Activated naive CD8-positive, alpha-beta T cell treated with anti-CD3 and anti-CD28 coated beads, Interleukin-2, amount 50 U/mL, for 24 hours (primary cell): ENCODE measurements around the gene PSMC3.

Source experiments
- ATAC-seq: fragments of 150-1000 bp; cut with Tn5 transposase; one replicate; pipeline ENCODE4 v1.10.0; 2021
- DNase-seq: peaks from one replicate; pipeline ENCODE4 v3.0.0; 2021
- H3K27ac Mint-ChIP-seq: one replicate; pipeline ENCODE4 v1.8.0; 2021; ENCODE audit warnings: mild to moderate bottlenecking, mixed read lengths
- H3K27me3 Mint-ChIP-seq: one replicate; pipeline ENCODE4 v1.8.0; 2021; ENCODE audit warnings: mixed read lengths
- H3K36me3 Mint-ChIP-seq: one replicate; pipeline ENCODE4 v1.8.0; 2021; ENCODE audit warnings: low read depth, mixed read lengths
- H3K4me1 Mint-ChIP-seq: one replicate; pipeline ENCODE4 v1.8.0; 2021; ENCODE audit warnings: mixed read lengths
- H3K4me3 Mint-ChIP-seq: one replicate; pipeline ENCODE4 v1.8.0; 2021; ENCODE audit warnings: mild to moderate bottlenecking, moderate library complexity, mixed read lengths
- H3K9me3 Mint-ChIP-seq: one replicate; pipeline ENCODE4 v1.8.0; 2021; ENCODE audit warnings: mixed read lengths

Gene PSMC3

DNA sequence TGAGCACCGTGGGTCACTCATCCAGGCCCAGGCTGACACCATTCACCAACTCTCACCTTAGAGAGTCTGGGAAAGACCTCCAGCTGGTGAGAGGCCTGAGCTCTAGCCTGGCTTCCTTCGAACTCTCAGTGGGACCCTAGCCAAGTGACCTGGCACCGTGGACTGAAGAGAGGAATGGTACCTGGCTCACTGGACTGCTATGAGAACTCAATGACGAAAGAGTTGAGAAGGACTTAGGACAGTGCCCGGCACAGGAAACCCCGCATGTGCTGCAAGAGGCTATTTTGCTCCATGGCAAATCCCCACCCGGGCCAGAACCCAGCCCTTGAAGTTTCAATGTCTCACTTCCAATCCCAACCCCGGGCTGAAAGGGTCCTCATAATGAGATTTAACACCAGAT, 23.3 kb upstream of the PSMC3 start:
- Mint-ChIP-seq H3K4me1 (peaks cover 4% of the 10 kb centered on the region), H3K9me3 (no peaks in the 10 kb centered on the region), H3K27me3 (no peaks in the 10 kb centered on the region), H3K27ac (no peak overlapping the region), H3K36me3 (no peaks in the 10 kb centered on the region), H3K4me3 (no peak overlapping the region)
- no peak for DNase-seq
- ATAC-seq = no peak

- no peaks in the 10 kb centered on the region for H3K9me3 Mint-ChIP-seq
- no peaks in the 10 kb centered on the region for H3K36me3 Mint-ChIP-seq
- no peaks in the 10 kb centered on the region for H3K4me1 Mint-ChIP-seq
- H3K4me3 Mint-ChIP-seq = no peak within 1 kb of the TSS
- H3K27me3 Mint-ChIP-seq = no peaks in the 10 kb centered on the region
- ATAC-seq = no peak
- no peak for DNase-seq
- no peak within 1 kb of the TSS for H3K27ac Mint-ChIP-seq
Measured at GRCh38 chr11:47448566-47449427, 22.6 kb upstream of the PSMC3 start, which contains the start of gene RAPSN. TSS of gene RAPSN (minus strand) at chr11:47449136. CDS start at chr11:47448964, 172 bp downstream.

DNA sequence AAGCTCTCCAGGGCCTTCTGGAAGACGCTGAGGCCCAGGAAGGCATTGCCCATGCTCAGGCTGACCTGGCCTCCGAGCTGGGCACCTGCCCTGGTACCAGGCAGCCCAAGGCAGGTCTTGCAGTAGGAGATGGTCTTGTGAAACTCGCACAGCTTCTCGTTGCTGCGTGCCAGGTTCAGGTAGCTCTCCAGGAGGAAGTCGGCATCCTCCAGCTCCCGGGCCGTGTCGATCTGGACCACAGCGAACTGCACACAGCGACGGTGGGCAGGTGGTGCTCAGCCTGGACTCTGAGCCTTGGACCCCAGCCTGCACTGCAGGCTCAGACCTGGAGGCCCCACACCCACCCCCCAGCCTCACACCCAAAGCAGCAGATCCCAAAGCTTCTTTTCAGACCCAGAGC, 21.7 kb upstream of the PSMC3 start:
- ATAC-seq = no peak
- H3K4me3 Mint-ChIP-seq = no peak overlapping the region

GRCh38 chr11:47446833-47447232, 20.6 kb upstream of the PSMC3 start:
- no peaks in the 10 kb centered on the region for H3K9me3 Mint-ChIP-seq
- H3K27ac Mint-ChIP-seq = no peak overlapping the region
- ATAC-seq (no peak), DNase-seq (no peak)
- H3K4me3 Mint-ChIP-seq = no peak overlapping the region
- no peaks in the 10 kb centered on the region for H3K36me3 Mint-ChIP-seq
- no peaks in the 10 kb centered on the region for H3K4me1 Mint-ChIP-seq
- H3K27me3 Mint-ChIP-seq = no peaks in the 10 kb centered on the region

More for the DNA sequence above, 21.7 kb upstream of the PSMC3 start:
- Mint-ChIP-seq H3K36me3 (no peaks in the 10 kb centered on the region), H3K27ac (no peak overlapping the region), H3K27me3 (no peaks in the 10 kb centered on the region), H3K9me3 (no peaks in the 10 kb centered on the region), H3K4me1 (no peaks in the 10 kb centered on the region)
- DNase-seq = no peak

DNA sequence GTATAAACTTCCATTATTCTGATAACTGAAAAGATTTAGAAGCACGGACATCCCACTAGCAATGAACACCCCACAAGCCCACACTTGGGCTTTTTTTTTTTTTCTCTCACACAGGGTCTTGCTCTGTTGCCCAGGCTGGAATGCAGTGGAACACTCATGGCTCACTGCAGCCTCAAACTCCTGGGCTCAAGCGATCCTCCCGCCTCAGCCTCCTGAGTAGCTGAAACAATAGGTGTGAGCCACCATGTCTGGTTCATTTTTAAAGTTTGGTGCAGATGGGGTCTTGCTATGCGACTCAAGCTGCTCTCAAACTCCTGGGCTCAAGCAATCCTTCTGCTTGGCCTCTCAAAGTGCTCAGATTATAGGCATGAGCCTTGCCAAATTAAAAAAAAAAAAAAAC, 19.6 kb upstream of the PSMC3 start:
- Mint-ChIP-seq H3K9me3 (no peaks in the 10 kb centered on the region), H3K4me1 (no peaks in the 10 kb centered on the region), H3K4me3 (no peak overlapping the region), H3K27me3 (no peaks in the 10 kb centered on the region), H3K36me3 (no peaks in the 10 kb centered on the region), H3K27ac (no peak overlapping the region)
- DNase-seq (no peak), ATAC-seq (no peak)

DNA sequence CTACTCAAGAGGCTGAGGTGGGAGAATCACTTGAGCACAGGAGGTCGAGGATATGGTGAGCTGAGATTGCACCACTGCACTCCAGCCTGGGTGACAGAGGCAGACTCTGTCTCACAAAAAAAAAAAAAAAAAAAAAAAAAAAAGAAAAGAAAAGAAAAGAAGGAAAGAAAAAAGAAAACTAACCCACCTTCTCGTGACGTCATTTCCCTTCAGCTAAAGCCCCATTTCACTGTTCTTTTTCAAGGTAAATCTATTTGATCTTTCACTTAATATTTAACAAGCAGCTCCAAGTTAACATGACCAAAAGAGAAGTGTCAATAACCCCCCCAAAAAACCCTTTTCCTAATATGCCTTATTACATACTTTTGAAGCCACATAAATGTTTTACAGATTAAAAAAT, 17.6 kb upstream of the PSMC3 start:
- no peaks in the 10 kb centered on the region for H3K27me3 Mint-ChIP-seq
- no peaks in the 10 kb centered on the region for H3K9me3 Mint-ChIP-seq
- H3K27ac Mint-ChIP-seq = no peak overlapping the region
- DNase-seq (no peak), ATAC-seq (no peak)
- no peak overlapping the region for H3K4me3 Mint-ChIP-seq
- H3K4me1 Mint-ChIP-seq = no peaks in the 10 kb centered on the region
- no peaks in the 10 kb centered on the region for H3K36me3 Mint-ChIP-seq

GRCh38 chr11:47443028-47443700, 16.9 kb upstream of the PSMC3 start:
- H3K27me3 Mint-ChIP-seq = no peaks in the 10 kb centered on the region
- no peaks in the 10 kb centered on the region for H3K9me3 Mint-ChIP-seq
- H3K4me3 Mint-ChIP-seq = no peak overlapping the region

DNA sequence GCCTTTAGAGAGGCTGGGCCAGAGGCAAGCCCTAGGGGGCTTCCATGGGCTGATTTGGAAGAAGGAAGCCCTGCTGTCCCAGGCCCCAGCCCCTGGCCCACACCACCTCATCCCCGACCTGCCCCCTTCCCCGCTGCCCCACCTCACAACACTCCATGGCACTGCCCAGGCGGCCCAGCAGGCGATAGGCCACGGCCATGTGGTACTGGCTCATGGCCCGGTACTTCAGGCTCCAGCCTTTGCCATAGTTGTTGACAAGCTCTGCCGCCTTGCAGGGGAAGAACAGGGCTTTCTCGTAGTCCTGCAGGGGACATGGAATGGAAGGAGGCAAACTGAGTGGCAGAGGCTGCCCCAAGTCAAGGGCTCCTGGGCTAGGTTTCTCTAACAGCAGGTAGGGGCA, 16.3 kb upstream of the PSMC3 start:
- Mint-ChIP-seq H3K4me1 (no peaks in the 10 kb centered on the region), H3K27me3 (no peaks in the 10 kb centered on the region), H3K27ac (no peak overlapping the region), H3K9me3 (no peaks in the 10 kb centered on the region), H3K36me3 (no peaks in the 10 kb centered on the region), H3K4me3 (no peak overlapping the region)
- ATAC-seq (no peak), DNase-seq (no peak)

More at GRCh38 chr11:47443028-47443700, 16.9 kb upstream of the PSMC3 start:
- H3K36me3 Mint-ChIP-seq = no peaks in the 10 kb centered on the region
- H3K4me1 Mint-ChIP-seq = no peaks in the 10 kb centered on the region
- H3K27ac Mint-ChIP-seq = no peak overlapping the region
- no peak for DNase-seq
- ATAC-seq = no peak

DNA sequence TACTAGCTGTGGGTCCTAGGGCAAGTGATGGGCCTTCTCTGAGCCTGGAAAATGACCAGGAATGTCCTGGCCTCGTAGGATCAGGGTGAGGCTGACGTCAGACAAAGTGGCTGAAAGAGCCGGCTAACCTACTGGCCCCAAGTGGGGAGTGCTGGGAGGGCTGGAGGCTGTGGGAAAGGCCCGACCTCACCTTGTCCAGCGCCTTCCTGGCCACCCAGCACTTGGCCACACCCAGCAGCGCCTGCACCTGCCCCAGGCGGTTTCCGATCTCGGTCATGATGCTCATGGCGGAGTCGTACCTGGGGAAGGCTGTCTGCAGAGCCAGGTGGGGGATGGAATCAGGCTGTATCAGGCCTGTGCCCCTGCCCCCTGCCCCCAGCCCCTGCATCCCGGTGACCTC, 15.2 kb upstream of the PSMC3 start:
- H3K4me1 Mint-ChIP-seq = no peaks in the 10 kb centered on the region
- no peaks in the 10 kb centered on the region for H3K36me3 Mint-ChIP-seq
- DNase-seq (no peak), ATAC-seq (no peak)
- no peaks in the 10 kb centered on the region for H3K9me3 Mint-ChIP-seq
- no peaks in the 10 kb centered on the region for H3K27me3 Mint-ChIP-seq
- H3K4me3 Mint-ChIP-seq = no peak overlapping the region
- H3K27ac Mint-ChIP-seq = no peak overlapping the region

DNA sequence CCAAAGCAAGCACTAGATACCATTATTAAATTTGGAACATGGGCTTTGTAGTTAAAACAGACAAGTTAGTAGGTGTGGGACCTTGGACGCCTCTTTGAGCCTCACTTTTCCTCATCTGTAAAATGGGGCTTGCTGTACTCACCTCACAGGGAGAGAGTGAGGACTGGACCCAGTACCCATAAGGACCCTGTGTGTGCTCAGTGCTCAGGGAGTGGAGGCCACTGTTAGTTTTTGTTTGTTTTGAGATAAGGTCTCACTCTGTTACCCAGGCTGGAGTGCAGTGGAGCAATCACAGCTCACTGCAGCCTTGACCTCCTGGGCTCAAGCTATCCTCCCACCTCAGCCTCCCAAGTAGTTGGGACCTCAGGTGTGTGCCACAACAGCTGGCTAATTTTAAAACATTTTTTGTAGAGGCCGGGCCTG, 13.8 kb upstream of the PSMC3 start:
- no peak overlapping the region for H3K4me3 Mint-ChIP-seq
- no peak for DNase-seq
- no peaks in the 10 kb centered on the region for H3K36me3 Mint-ChIP-seq

DNA sequence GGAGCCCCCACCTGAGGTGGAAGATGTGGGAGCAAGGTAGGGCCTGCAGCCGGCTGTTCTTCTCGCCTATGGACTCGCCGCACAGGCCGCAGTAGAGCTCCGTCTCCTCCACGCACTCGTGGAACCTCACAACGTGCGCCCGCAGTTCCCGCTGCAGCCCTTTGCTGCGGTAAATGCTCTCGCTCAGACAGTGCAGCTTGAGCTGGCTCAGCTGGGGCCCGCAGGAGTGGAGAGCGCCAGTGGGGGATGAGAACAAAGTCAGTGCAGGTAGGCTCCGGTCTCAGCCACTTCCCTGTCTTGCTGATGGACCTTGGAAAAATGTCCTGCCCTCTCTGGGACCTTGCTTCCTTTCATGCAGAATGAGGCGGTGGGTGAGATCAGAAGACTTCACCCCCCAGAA, 12.5 kb upstream of the PSMC3 start:
- no peak overlapping the region for H3K27ac Mint-ChIP-seq
- H3K9me3 Mint-ChIP-seq = no peaks in the 10 kb centered on the region
- H3K36me3 Mint-ChIP-seq = no peaks in the 10 kb centered on the region
- no peaks in the 10 kb centered on the region for H3K27me3 Mint-ChIP-seq
- no peaks in the 10 kb centered on the region for H3K4me1 Mint-ChIP-seq
- DNase-seq = no peak
- H3K4me3 Mint-ChIP-seq = no peak overlapping the region
- ATAC-seq = no peak

More for the DNA sequence above, 13.8 kb upstream of the PSMC3 start:
- Mint-ChIP-seq H3K9me3 (no peaks in the 10 kb centered on the region), H3K27ac (no peak overlapping the region), H3K27me3 (no peaks in the 10 kb centered on the region), H3K4me1 (no peaks in the 10 kb centered on the region)
- ATAC-seq = no peak

- ATAC-seq (no peak), DNase-seq (no peak)
- H3K27me3 Mint-ChIP-seq = no peaks in the 10 kb centered on the region
- no peaks in the 10 kb centered on the region for H3K4me1 Mint-ChIP-seq
- H3K27ac Mint-ChIP-seq = no peak overlapping the region
- no peaks in the 10 kb centered on the region for H3K36me3 Mint-ChIP-seq
- no peak overlapping the region for H3K4me3 Mint-ChIP-seq
- no peaks in the 10 kb centered on the region for H3K9me3 Mint-ChIP-seq
Measured at GRCh38 chr11:47437746-47438418, 11.6 kb upstream of the PSMC3 start.

- Mint-ChIP-seq H3K36me3 (no peaks in the 10 kb centered on the region), H3K4me1 (no peaks in the 10 kb centered on the region), H3K27ac (no peak overlapping the region), H3K9me3 (no peaks in the 10 kb centered on the region), H3K27me3 (no peaks in the 10 kb centered on the region), H3K4me3 (no peak overlapping the region)
- ATAC-seq (no peak), DNase-seq (no peak)
Measured at GRCh38 chr11:47437218-47437745, 11.0 kb upstream of the PSMC3 start.

- ATAC-seq (no peak), DNase-seq (no peak)
- Mint-ChIP-seq H3K27ac (no peak overlapping the region), H3K36me3 (no peaks in the 10 kb centered on the region), H3K27me3 (no peaks in the 10 kb centered on the region), H3K4me1 (no peaks in the 10 kb centered on the region), H3K4me3 (no peak overlapping the region), H3K9me3 (no peaks in the 10 kb centered on the region)
Measured at GRCh38 chr11:47436726-47437125, 10.5 kb upstream of the PSMC3 start.

DNA sequence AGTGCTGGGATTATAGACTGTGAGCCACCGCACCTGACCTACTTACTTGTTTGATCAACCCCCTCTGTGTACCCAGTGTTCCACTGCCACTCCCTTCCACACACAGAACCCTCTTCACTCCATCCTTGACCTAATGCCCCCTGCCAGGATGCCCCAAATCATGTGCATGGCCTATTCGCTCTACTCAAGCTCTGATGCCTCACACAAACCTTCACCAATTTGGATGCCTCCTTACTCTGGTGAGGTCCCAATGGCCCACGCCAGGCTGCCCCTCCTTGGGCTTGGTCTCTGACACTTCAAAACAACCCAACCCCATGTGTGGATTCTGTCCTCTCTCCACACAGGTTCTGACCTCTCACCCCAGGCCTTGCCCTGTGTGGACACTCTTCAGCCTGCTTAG, 9.4 kb upstream of the PSMC3 start:
- H3K27ac Mint-ChIP-seq = no peak overlapping the region

More for the DNA sequence above, 9.4 kb upstream of the PSMC3 start:
- no peaks in the 10 kb centered on the region for H3K36me3 Mint-ChIP-seq
- H3K4me3 Mint-ChIP-seq = no peak overlapping the region
- ATAC-seq (no peak), DNase-seq (no peak)
- H3K4me1 Mint-ChIP-seq = no peaks in the 10 kb centered on the region
- no peaks in the 10 kb centered on the region for H3K27me3 Mint-ChIP-seq
- H3K9me3 Mint-ChIP-seq = no peaks in the 10 kb centered on the region
